ENCODE data around the gene NRL. TPM values are rescaled to one million over a fixed set of nuclear protein-coding genes. Genes with fewer than 3 reads are reported as not detected.

NRL gene
- total RNA-seq, 1 experiment from 2014 or later: 2.5 TPM

DNA sequence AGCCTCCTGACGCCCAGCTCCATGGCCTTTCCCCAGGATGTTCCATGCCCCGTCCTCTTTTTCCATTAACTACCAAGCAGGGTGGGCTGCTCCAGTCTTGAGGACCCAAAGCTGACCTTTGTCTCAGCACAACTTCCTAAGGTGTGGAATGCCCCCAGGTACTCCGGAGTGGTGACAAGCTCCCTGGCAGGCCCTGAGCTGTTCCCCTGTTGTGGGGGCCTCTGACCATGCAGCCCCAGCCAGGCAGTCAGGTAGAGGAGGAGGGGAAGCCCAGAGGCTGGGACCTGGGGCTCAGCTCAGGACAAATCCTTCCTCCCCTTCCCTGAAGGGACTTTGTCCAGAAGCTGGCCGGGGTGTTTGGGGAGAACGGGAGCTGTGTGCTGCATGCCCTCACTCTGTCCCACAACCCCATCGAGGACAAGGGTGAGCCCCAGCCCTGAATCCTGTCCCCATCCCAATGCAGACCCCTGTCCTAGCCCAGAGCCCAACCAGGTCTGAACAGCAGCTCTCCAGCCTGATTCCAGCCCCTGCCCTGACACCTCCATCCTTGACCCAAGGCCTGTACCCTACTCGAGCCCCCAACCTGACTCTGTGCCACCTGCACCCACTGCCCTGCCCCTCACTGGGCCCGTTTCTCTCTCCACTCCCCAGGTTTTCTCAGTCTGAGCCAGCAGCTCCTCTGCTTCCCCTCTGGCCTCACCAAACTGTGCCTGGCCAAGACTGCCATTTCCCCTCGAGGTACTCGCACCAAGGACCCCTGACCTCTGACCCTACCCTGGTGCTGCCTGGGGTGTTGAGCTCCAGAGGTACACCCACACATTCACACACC, 58.6 kb downstream of the NRL start:
- H3K4me3 Mint-ChIP-seq: no peak overlapping the region
- Histone ChIP-seq H3K18ac (ENCODE audit: insufficient read length, low read depth, low read length) (no peak overlapping the region), H3K27ac (ENCODE audit: insufficient read length, low read depth, low read length) (no peak overlapping the region), H2AK5ac (ENCODE audit: insufficient read length, low read length) (no peak overlapping the region), H3K56ac (ENCODE audit: insufficient read length, low read depth, low read length) (no peak overlapping the region), H4K8ac (replicated peaks; ENCODE audit: insufficient read length, low read depth, low read length) (no peak overlapping the region), H2BK20ac (ENCODE audit: low read depth, low read length, poor library complexity, severe bottlenecking) (no peak overlapping the region), H2AFZ (ENCODE audit: low read length) (no peak overlapping the region), H4K20me1 (ENCODE audit: control insufficient read depth, insufficient read depth, insufficient read length) (peaks cover 2% of the 10 kb centered on the region), H4K91ac (ENCODE audit: insufficient read length, low read depth, low read length) (no peak overlapping the region), H3K4ac (ENCODE audit: low read depth, low read length) (no peak overlapping the region), H2BK15ac (ENCODE audit: low read depth, low read length) (no peak overlapping the region), H3K9ac (ENCODE audit: extremely low read depth, insufficient read length, low read length) (no peak overlapping the region), H3K14ac (ENCODE audit: insufficient read depth, low read length) (no peak overlapping the region), H2BK12ac (ENCODE audit: insufficient read length, low read depth, low read length) (no peak overlapping the region), H3K23ac (ENCODE audit: insufficient read length, low read depth, low read length) (no peak overlapping the region), H3K4me1 (ENCODE audit: insufficient read depth, low read length) (no peaks in the 10 kb centered on the region), H3T11ph (ENCODE audit: low read length) (no peak overlapping the region), H2BK120ac (ENCODE audit: low read depth, low read length, poor library complexity, severe bottlenecking) (no peak overlapping the region), H2BK5ac (ENCODE audit: insufficient read length, low read length) (no peak overlapping the region), H3K9me3 (ENCODE audit: control insufficient read depth, low read depth, low read length) (no peaks in the 10 kb centered on the region), H3K23me2 (ENCODE audit: insufficient read length, low read depth, low read length, poor library complexity, severe bottlenecking) (peaks cover 8% of the 10 kb centered on the region), H3K79me2 (ENCODE audit: insufficient read depth, low read length) (no peaks in the 10 kb centered on the region), H4K5ac (ENCODE audit: insufficient read length, low read depth, low read length) (no peak overlapping the region), H3K27me3 (ENCODE audit: insufficient read depth, low read length) (no peaks in the 10 kb centered on the region), H3K4me2 (ENCODE audit: insufficient read depth, insufficient read length, low read length) (no peak overlapping the region), H3K79me1 (ENCODE audit: insufficient read depth, low read depth, low read length, poor library complexity, severe bottlenecking) (no peaks in the 10 kb centered on the region)
- no peaks in the 10 kb centered on the region for H3K9me3 Mint-ChIP-seq
- H3K27me3 Mint-ChIP-seq (ENCODE audit: low read depth): peaks cover 3% of the 10 kb centered on the region
- H3K27ac Mint-ChIP-seq: peak overlapping the region in 2 of 3 experiments; percentile 79 to 84; a peak in 2 of 7 replicates
- peaks cover 11 to 17% of the 10 kb centered on the region in 2 experiments for H3K4me1 Mint-ChIP-seq
- peaks cover 3 to 9% (median 7%) of the 10 kb centered on the region in 3 experiments; a peak in 6 of 7 replicates for H3K36me3 Mint-ChIP-seq (ENCODE audit: insufficient read depth in 1 of 3, low read depth in 3 of 3)
- DNase-seq: no peak
- WGBS (ENCODE audit: extremely low coverage, insufficient read length, low lambda C conversion rate): no CpG with 5 or more reads among the region's 10 CpGs
- TF ChIP-seq, protein P1, sequence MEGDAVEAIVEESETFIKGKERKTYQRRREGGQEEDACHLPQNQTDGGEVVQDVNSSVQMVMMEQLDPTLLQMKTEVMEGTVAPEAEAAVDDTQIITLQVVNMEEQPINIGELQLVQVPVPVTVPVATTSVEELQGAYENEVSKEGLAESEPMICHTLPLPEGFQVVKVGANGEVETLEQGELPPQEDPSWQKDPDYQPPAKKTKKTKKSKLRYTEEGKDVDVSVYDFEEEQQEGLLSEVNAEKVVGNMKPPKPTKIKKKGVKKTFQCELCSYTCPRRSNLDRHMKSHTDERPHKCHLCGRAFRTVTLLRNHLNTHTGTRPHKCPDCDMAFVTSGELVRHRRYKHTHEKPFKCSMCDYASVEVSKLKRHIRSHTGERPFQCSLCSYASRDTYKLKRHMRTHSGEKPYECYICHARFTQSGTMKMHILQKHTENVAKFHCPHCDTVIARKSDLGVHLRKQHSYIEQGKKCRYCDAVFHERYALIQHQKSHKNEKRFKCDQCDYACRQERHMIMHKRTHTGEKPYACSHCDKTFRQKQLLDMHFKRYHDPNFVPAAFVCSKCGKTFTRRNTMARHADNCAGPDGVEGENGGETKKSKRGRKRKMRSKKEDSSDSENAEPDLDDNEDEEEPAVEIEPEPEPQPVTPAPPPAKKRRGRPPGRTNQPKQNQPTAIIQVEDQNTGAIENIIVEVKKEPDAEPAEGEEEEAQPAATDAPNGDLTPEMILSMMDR (conservative IDR thresholded peaks at IDR 0.05): no peak

All from H9 (cell line).